ENCODE measurements around the gene KLHL26.

KLHL26 gene

GRCh38 chr19:18605546-18606280 is 31.1 kb upstream of the KLHL26 start:
- Histone ChIP-seq H3K4me3 (ENCODE audit: low read depth in 1 of 2, low read length in 1 of 2) (no peak overlapping the region), H3K4me1 (ENCODE audit: control insufficient read depth in 1 of 2, insufficient read depth in 1 of 2, low read depth in 1 of 2, low read length in 1 of 2) (no peaks in the 10 kb centered on the region), H3K36me3 (no peaks in the 10 kb centered on the region), H3K27me3 (peaks cover 97% of the 10 kb centered on the region), H3K9me3 (no peaks in the 10 kb centered on the region), H3K27ac (no peak overlapping the region)
- TF ChIP-seq CTCF (IDR thresholded peaks at IDR 0.05): no peak

GRCh38 chr19:18606281-18607225 is 30.3 kb upstream of the KLHL26 start, which contains the start of gene CRLF1:
Gene CRLF1 (minus strand): TSS chr19:18606799. CDS start chr19:18606656, 143 bp downstream.
- no peaks in the 10 kb centered on the region for H3K36me3 ChIP-seq
- H3K4me3 ChIP-seq (ENCODE audit: low read depth in 1 of 2, low read length in 1 of 2): no peak within 1 kb of the TSS
- H3K27ac ChIP-seq: no peak within 1 kb of the TSS
- TF ChIP-seq CTCF (IDR thresholded peaks at IDR 0.05): no peak
- no peaks in the 10 kb centered on the region for H3K9me3 ChIP-seq
- H3K27me3 ChIP-seq: peaks cover 97% of the 10 kb centered on the region
- H3K4me1 ChIP-seq (ENCODE audit: control insufficient read depth in 1 of 2, insufficient read depth in 1 of 2, low read depth in 1 of 2, low read length in 1 of 2): no peaks in the 10 kb centered on the region

GRCh38 chr19:18607226-18608101 is 29.4 kb upstream of the KLHL26 start:
- no peaks in the 10 kb centered on the region for H3K36me3 ChIP-seq
- no peaks in the 10 kb centered on the region for H3K9me3 ChIP-seq
- no peak overlapping the region for H3K27ac ChIP-seq
- peaks cover 0 to under 1% of the 10 kb centered on the region in 2 experiments for H3K4me1 ChIP-seq (ENCODE audit: control insufficient read depth in 1 of 2, insufficient read depth in 1 of 2, low read depth in 1 of 2, low read length in 1 of 2)
- H3K27me3 ChIP-seq: peaks cover 97% of the 10 kb centered on the region
- no peak overlapping the region for H3K4me3 ChIP-seq (ENCODE audit: low read depth in 1 of 2, low read length in 1 of 2)
- TF ChIP-seq CTCF (IDR thresholded peaks at IDR 0.05): no peak

GRCh38 chr19:18608102-18608804 is 28.6 kb upstream of the KLHL26 start:
- Histone ChIP-seq H3K9me3 (no peaks in the 10 kb centered on the region), H3K27ac (no peak overlapping the region), H3K36me3 (no peaks in the 10 kb centered on the region), H3K4me3 (ENCODE audit: low read depth in 1 of 2, low read length in 1 of 2) (no peak overlapping the region), H3K4me1 (ENCODE audit: control insufficient read depth in 1 of 2, insufficient read depth in 1 of 2, low read depth in 1 of 2, low read length in 1 of 2) (peaks cover 0 to 6% of the 10 kb centered on the region in 2 experiments), H3K27me3 (peaks cover 97% of the 10 kb centered on the region)
- no peak for TF ChIP-seq CTCF (IDR thresholded peaks at IDR 0.05)
